H1 (cell line): ENCODE data around the gene DPYD. TPM values are rescaled to one million over a fixed set of nuclear protein-coding genes. Genes with fewer than 3 reads are reported as not detected.

ENCODE experiments used
- BACH1 ChIP-seq: IDR thresholded peaks from 2 replicates; pipeline ENCODE4 v1.6.1; 2012; ENCODE audit warnings: low read length, improper control_type of control experiment
- polyA plus RNA-seq, 7 experiments: library from polyadenylated mRNA; depleted of rRNA in 3 of 7; stranded (reverse) in 5 of 7; unstranded in 2 of 7; fragments of >200 nt in 5 of 7; fragments of 200-250 nt in 2 of 7; gene quantifications; 1 replicate in 5 of 7; 2 replicates in 1 of 7; 4 replicates in 1 of 7; pipeline versions ENCODE4 v1.2.1 to v1.2.3, GENCODE V29; 2011 to 2013; ENCODE audit warnings: missing spikeins in 2 of 7, mixed read lengths in 2 of 7
- total RNA-seq: library from RNA; stranded (reverse); fragmentation: NEBNext Ultra II Directional; extraction: Animal tissue kit (Norgen Biotek cat#: 25700); gene quantifications from 2 replicates; pipeline ENCODE4 v1.2.1, GENCODE V29; 2021

Gene DPYD
- total and polyA plus RNA-seq, 2 of the 8 experiments (the other 6 are each of a cell fraction or from before 2014, with no cell fraction given), result 0.29 to 0.73 TPM

- TF ChIP-seq BACH1, result no peak
Observed at GRCh38 chr1:97677702-97678101, 243.1 kb downstream of the DPYD start (continued).
